Colonic mucosa (tissue), 4 donors: ENCODE measurements around the gene TEX264. TPM values are rescaled to one million over a fixed set of nuclear protein-coding genes. Genes with fewer than 3 reads are reported as not detected.

Experiments
- DNase-seq: peaks from one replicate; pipeline ENCODE4 v3.0.0-alpha.2; 2020
- H3K27ac ChIP-seq: fragments of 200-600 bp; one replicate; pipeline ENCODE4 v1.8.0; 2021
- H3K27me3 ChIP-seq: fragments of 200-600 bp; one replicate; pipeline ENCODE4 v1.8.0; 2021
- H3K36me3 ChIP-seq: fragments of 200-600 bp; one replicate; pipeline ENCODE4 v1.8.0; 2021
- H3K4me1 ChIP-seq: fragments of 200-600 bp; one replicate; pipeline ENCODE4 v1.8.0; 2021; ENCODE audit warnings: mild to moderate bottlenecking
- H3K4me3 ChIP-seq: fragments of 200-600 bp; one replicate; pipeline ENCODE4 v1.8.0; 2021
- H3K9ac ChIP-seq, 2 donors: one replicate each; pipeline ENCODE4 v1.7.0; 2013; ENCODE audit warnings: control low read depth in 2 of 2, low read depth in 2 of 2, low read length in 2 of 2
- H3K9me3 ChIP-seq: fragments of 200-600 bp; one replicate; pipeline ENCODE4 v1.8.0; 2021
- intact Hi-C: fragments of 100-400 bp; cut with DNase I; formaldehyde crosslinking; loops from one replicate; pipeline ENCODE4 v1.14.1; 2022
- total RNA-seq, 2 donors: library from RNA; stranded (reverse); fragmentation: NEBNext Ultra II Directional in 1 of 2; extraction: Animal tissue kit (Norgen Biotek cat#: 25700) in 1 of 2; gene quantifications; one replicate each; pipeline ENCODE4 v1.2.1, GENCODE V29; 2021
- TF ChIP-seq, protein P1 (sequence below): fragments of 200-600 bp; IDR thresholded peaks from one replicate; pipeline ENCODE4 v1.8.0; 2022; ENCODE audit warnings: antibody characterized with exemption, mild to moderate bottlenecking
- donor health status: healthy.
- donor health status: DM: no; HTN: no; CAD: no.
- donor health status: DM: no; HTN: no; CAD: no.

TEX264 gene
- total RNA-seq, 2 donors from 2014 or later, result 54.0 to 92.3 TPM

DNA sequence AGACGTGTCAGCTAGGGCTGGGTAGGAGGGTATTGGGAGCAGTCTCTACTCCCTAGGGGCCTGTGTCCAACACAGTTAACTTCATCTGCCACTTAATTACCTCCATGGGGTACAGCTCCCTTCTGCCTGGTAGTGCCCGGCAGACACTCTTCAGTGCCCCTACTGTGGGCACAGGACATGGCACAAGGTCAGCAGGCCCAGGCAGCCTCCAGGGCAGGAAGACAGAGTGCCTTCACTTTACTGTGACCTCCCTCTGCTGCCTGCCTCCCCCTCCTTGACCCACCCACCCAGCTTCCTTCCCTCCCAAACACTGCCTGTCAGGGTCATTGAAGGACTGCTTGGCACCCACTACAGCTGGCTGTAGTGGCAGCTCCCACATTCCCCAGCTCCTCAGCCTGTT is 29.4 kb downstream of the TEX264 start:
- H3K27me3 ChIP-seq, result no peaks in the 10 kb centered on the region
- no peak overlapping the region for H3K9ac ChIP-seq
- no peak overlapping the region for H3K27ac ChIP-seq
- no peaks in the 10 kb centered on the region for H3K4me1 ChIP-seq
- H3K36me3 ChIP-seq, result no peaks in the 10 kb centered on the region
- H3K4me3 ChIP-seq, result no peak overlapping the region
- TF ChIP-seq, protein P1, sequence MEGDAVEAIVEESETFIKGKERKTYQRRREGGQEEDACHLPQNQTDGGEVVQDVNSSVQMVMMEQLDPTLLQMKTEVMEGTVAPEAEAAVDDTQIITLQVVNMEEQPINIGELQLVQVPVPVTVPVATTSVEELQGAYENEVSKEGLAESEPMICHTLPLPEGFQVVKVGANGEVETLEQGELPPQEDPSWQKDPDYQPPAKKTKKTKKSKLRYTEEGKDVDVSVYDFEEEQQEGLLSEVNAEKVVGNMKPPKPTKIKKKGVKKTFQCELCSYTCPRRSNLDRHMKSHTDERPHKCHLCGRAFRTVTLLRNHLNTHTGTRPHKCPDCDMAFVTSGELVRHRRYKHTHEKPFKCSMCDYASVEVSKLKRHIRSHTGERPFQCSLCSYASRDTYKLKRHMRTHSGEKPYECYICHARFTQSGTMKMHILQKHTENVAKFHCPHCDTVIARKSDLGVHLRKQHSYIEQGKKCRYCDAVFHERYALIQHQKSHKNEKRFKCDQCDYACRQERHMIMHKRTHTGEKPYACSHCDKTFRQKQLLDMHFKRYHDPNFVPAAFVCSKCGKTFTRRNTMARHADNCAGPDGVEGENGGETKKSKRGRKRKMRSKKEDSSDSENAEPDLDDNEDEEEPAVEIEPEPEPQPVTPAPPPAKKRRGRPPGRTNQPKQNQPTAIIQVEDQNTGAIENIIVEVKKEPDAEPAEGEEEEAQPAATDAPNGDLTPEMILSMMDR, result no peak
- DNase-seq, result no peak
- intact Hi-C loops, result no loop called here
- H3K9me3 ChIP-seq, result no peaks in the 10 kb centered on the region

DNA sequence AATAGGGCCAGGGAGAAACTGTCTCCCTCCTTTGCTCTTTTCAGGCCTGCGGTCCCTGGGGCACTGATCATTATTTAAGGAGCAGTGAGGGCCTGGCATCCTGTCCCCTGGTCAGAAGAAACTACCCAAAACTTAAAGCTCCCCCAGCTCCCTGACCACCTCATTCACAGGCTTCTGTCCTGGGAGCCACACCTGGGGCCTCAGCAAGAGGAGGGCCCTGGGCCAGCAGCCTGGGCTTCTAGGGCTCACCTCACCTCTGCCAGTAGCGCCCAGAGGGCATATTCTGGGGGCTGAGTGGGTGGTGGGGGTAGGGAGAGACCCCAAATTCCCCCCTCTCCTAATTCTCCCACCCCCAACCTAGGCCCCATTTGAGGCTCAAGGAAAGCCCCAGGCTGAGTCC is 31.1 kb downstream of the TEX264 start:
- Histone ChIP-seq H3K36me3 (no peaks in the 10 kb centered on the region), H3K4me1 (no peaks in the 10 kb centered on the region), H3K27ac (no peak overlapping the region), H3K9me3 (no peaks in the 10 kb centered on the region), H3K27me3 (no peaks in the 10 kb centered on the region), H3K4me3 (no peak overlapping the region), H3K9ac (no peak overlapping the region)
- intact Hi-C loops, result no loop called here
- TF ChIP-seq, protein P1, result no peak
- no peak for DNase-seq

DNA sequence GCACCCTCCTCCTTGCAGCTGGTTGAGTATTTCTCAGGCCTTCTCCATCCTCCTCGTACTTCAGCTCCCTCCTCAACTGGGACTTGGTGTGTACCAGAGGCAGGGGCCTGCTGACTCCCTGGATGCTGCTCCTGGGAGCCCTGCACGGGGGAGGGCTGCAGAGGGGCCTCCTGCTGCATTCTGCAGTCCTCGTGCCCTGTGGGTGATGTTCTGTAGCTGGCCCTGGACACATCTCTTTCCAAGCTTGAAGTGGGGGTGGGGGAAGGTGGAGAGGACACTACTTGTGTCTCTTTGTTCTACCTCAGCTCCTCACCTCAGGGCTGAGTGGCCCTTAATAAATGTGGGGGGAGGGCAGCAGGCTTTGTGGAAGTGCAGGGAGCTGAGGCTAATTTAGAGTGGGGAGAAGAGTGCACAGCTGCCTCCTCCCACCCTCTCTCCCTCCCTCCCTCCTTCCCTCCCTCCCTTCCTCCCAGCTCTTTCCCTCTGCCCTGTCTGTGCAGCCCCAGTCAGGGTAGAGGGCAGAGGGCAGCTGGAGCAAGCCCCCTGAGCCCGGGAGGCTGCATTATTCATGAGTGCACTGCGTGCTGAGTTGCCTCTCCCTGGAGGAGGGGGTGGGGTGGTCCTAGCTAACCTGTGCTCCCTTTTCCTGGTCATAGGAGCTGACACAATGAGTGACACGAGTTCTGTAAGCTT is 32.2 kb downstream of the TEX264 start:
- Histone ChIP-seq H3K27me3 (no peaks in the 10 kb centered on the region), H3K9ac (no peak overlapping the region), H3K27ac (no peak overlapping the region), H3K9me3 (no peaks in the 10 kb centered on the region), H3K4me1 (no peaks in the 10 kb centered on the region), H3K4me3 (no peak overlapping the region), H3K36me3 (no peaks in the 10 kb centered on the region)
- intact Hi-C loops, result no loop called here
- TF ChIP-seq, protein P1, result no peak
- DNase-seq, result no peak

DNA sequence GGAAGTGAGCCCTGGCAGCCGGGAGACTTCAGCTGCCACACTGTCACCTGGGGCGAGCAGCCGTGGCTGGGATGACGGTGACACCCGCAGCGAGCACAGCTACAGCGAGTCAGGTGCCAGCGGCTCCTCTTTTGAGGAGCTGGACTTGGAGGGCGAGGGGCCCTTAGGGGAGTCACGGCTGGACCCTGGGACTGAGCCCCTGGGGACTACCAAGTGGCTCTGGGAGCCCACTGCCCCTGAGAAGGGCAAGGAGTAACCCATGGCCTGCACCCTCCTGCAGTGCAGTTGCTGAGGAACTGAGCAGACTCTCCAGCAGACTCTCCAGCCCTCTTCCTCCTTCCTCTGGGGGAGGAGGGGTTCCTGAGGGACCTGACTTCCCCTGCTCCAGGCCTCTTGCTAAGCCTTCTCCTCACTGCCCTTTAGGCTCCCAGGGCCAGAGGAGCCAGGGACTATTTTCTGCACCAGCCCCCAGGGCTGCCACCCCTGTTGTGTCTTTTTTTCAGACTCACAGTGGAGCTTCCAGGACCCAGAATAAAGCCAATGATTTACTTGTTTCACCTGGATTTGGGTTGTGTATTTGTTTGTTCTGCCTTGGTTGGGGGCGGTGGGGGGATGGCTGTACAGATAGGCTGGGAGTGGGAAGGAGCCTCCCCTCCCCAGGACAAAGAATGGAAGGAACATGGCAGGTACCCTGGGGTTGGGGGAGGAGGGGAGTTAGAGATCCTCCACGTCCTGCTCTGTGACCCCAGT is 32.9 kb downstream of the TEX264 start:
- Histone ChIP-seq H3K4me1 (no peaks in the 10 kb centered on the region), H3K27ac (no peak overlapping the region), H3K9ac (no peak overlapping the region), H3K27me3 (no peaks in the 10 kb centered on the region), H3K36me3 (no peaks in the 10 kb centered on the region), H3K4me3 (no peak overlapping the region), H3K9me3 (no peaks in the 10 kb centered on the region)
- TF ChIP-seq, protein P1, result no peak
- DNase-seq, result no peak
- intact Hi-C loops, result no loop called here

DNA sequence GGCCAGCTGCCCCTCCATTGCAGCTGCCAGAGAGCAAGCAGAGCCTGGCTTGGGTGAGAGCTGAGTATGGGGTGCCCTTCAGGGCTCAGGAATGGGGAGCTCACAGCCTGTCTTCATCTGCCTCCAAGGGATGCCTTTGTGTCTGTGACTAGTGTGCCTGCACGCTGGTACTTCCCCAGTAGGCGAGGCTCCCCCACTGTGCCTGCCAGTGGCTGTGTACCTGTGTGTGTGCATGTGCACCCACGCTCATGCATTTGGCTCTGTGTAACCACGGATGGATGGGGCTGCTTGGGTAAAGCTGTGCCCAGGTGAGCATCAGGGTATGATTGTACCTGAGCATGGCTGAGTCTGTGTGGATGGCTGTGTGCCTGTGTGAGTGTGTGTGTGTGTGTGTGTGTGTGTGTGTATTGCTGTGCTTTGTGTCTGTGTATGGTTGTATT is 33.5 kb downstream of the TEX264 start:
- intact Hi-C loops, result no loop called here
- Histone ChIP-seq H3K9ac (no peak overlapping the region), H3K27me3 (no peaks in the 10 kb centered on the region), H3K36me3 (no peaks in the 10 kb centered on the region), H3K9me3 (no peaks in the 10 kb centered on the region), H3K4me3 (no peak overlapping the region), H3K27ac (no peak overlapping the region), H3K4me1 (no peaks in the 10 kb centered on the region)
- no peak for DNase-seq
- TF ChIP-seq, protein P1, result no peak
